HCT116 (cell line): ENCODE data around the gene DRGX. TPM values are rescaled to one million over a fixed set of nuclear protein-coding genes. Genes with fewer than 3 reads are reported as not detected.

Experiments
- ATAC-seq: fragments of 200-7000 bp; cut with Tn5 transposase; 2 replicates; pipeline ENCODE4 v1.9.1; 2020; ENCODE audit warnings: mild to moderate bottlenecking, moderate library complexity
- BruUV-seq: library from RNA; stranded (reverse); fragments of 400-500 nt; replicated peaks from 2 replicates; lab custom pipeline; 2021; lab: Mats Ljungman, UMichigan
- CTCF ChIA-PET: fragments of 300-600 bp; sonication (Branson Sonifier 250); formaldehyde crosslinking; loops from one replicate; lab custom pipeline; 2021; ENCODE audit warnings: antibody characterized with exemption; lab: Charles Lee
- POLR2A ChIA-PET: fragments of 300-600, 350-600 bp; sonication (Branson Sonifier 250); formaldehyde crosslinking; loops from one replicate; lab custom pipeline; 2021; ENCODE audit warnings: antibody characterized with exemption; lab: Charles Lee
- RAD21 ChIA-PET, 2 experiments: fragments of 300-600 bp; sonication (Branson Sonifier 250); formaldehyde crosslinking; loops; one replicate each; lab custom pipeline; 2023; ENCODE audit warnings: low total read pairs in 2 of 2; ENCODE audit not compliant: uncharacterized antibody in 2 of 2, unreplicated experiment in 2 of 2, low non-redundant PET in 1 of 2; lab: Charles Lee
- DNase-seq: peaks from one replicate; pipeline ENCODE4 v3.0.0-alpha.2; 2010; ENCODE audit warnings: low read depth, low spot score
- H2AFZ ChIP-seq: fragments of 200-600 bp; shearing (Covaris generic), sonication (generic); 2 replicates; pipeline ENCODE4 v1.6.1; 2017; ENCODE audit warnings: low read depth, mixed run types, mixed read lengths, antibody characterized with exemption, low read length; ENCODE audit not compliant: poor library complexity, severe bottlenecking
- H3K27ac ChIP-seq: 2 replicates; pipeline ENCODE4 v1.5.1; 2012; ENCODE audit warnings: low read depth, low read length
- H3K27me3 ChIP-seq: fragments of 200-600 bp; sonication (generic); 2 replicates; pipeline ENCODE4 v1.6.1; 2016; ENCODE audit warnings: mixed run types, low read length, mixed read lengths; ENCODE audit not compliant: insufficient read depth
- H3K36me3 ChIP-seq, 2 experiments: fragments of 200-500 bp in 1 of 2; fragments of 200-600 bp in 1 of 2; sonication (Bioruptor generic) in 1 of 2; sonication (generic) in 1 of 2; 2 replicates each; pipeline versions ENCODE4 v1.5.1 to v1.6.1; 2014 to 2016; ENCODE audit warnings: low read length in 2 of 2, inconsistent platforms in 1 of 2, mixed read lengths in 1 of 2, mixed run types in 1 of 2; ENCODE audit not compliant: insufficient read depth in 2 of 2, control insufficient read depth in 1 of 2
- H3K4me1 ChIP-seq, 2 experiments: fragments of 200-600 bp in 1 of 2; sonication (generic) in 1 of 2; 2 replicates each; pipeline versions ENCODE4 v1.5.1 to v1.6.1; 2012 to 2017; ENCODE audit warnings: low read length in 2 of 2, inconsistent platforms in 1 of 2, mild to moderate bottlenecking in 1 of 2, mixed read lengths in 1 of 2, mixed run types in 1 of 2, moderate library complexity in 1 of 2; ENCODE audit not compliant: insufficient read depth in 2 of 2, control insufficient read depth in 1 of 2
- H3K4me2 ChIP-seq: fragments of 200-600 bp; sonication (generic); 2 replicates; pipeline ENCODE4 v1.6.1; 2017; ENCODE audit warnings: mixed run types, low read length, mixed read lengths
- H3K4me3 ChIP-seq, 2 experiments: fragments of 200-600 bp in 1 of 2; sonication (generic) in 1 of 2; replicated peaks in 1 of 2; 2 replicates each; pipeline ENCODE4 v1.5.1; 2011 to 2016; ENCODE audit warnings: low read length in 2 of 2, control low read depth in 1 of 2, low read depth in 1 of 2, mild to moderate bottlenecking in 1 of 2, mixed read lengths in 1 of 2, mixed run types in 1 of 2
- H3K79me2 ChIP-seq: fragments of 200-600 bp; sonication (generic); 2 replicates; pipeline ENCODE4 v1.6.1; 2017; ENCODE audit warnings: mild to moderate bottlenecking, mixed run types, low read length, moderate library complexity, mixed read lengths; ENCODE audit not compliant: insufficient read depth
- H3K9ac ChIP-seq: fragments of 200-600 bp; sonication (generic); 2 replicates; pipeline ENCODE4 v1.6.1; 2016; ENCODE audit warnings: low read length, mixed read lengths
- H3K9me2 ChIP-seq: fragments of 200-600 bp; sonication (generic), shearing (Covaris generic); 2 replicates; pipeline ENCODE4 v1.6.1; 2017; ENCODE audit warnings: mixed run types, mild to moderate bottlenecking, moderate library complexity; ENCODE audit not compliant: insufficient read depth
- H3K9me3 ChIP-seq, 2 experiments: fragments of 200-500 bp in 1 of 2; fragments of 200-600 bp in 1 of 2; sonication (Bioruptor generic) in 1 of 2; sonication (generic) in 1 of 2; 2 replicates each; pipeline ENCODE4 v1.6.1; 2014 to 2017; ENCODE audit warnings: low read length in 2 of 2, mixed read lengths in 2 of 2, inconsistent platforms in 1 of 2, low read depth in 1 of 2, mild to moderate bottlenecking in 1 of 2, mixed run types in 1 of 2, moderate library complexity in 1 of 2; ENCODE audit not compliant: control insufficient read depth in 1 of 2, insufficient read depth in 1 of 2
- H4K20me1 ChIP-seq: fragments of 200-600 bp; sonication (generic), shearing (Covaris generic); 2 replicates; pipeline ENCODE4 v1.6.1; 2017; ENCODE audit warnings: mixed run types, mild to moderate bottlenecking, moderate library complexity; ENCODE audit not compliant: insufficient read depth
- CEBPB ChIP-seq: IDR thresholded peaks from 2 replicates; pipeline ENCODE4 v1.6.1; 2012; ENCODE audit warnings: low read depth
- ELF1 ChIP-seq: IDR thresholded peaks from 2 replicates; pipeline ENCODE4 v1.6.1; 2012; ENCODE audit warnings: low read depth, borderline replicate concordance
- JUND ChIP-seq: IDR thresholded peaks from 2 replicates; pipeline ENCODE4 v1.6.1; 2012
- MAX ChIP-seq: IDR thresholded peaks from 2 replicates; pipeline ENCODE4 v1.6.1; 2012
- POLR2AphosphoS5 ChIP-seq: IDR thresholded peaks from 2 replicates; pipeline ENCODE4 v1.6.1; 2011; ENCODE audit warnings: mild to moderate bottlenecking, low read depth, low read length, moderate library complexity
- SIN3A ChIP-seq: IDR thresholded peaks from 2 replicates; pipeline ENCODE4 v1.6.1; 2012; ENCODE audit warnings: low read depth
- SP1 ChIP-seq: IDR thresholded peaks from 2 replicates; pipeline ENCODE4 v1.6.1; 2012; ENCODE audit warnings: low read depth
- SRF ChIP-seq: IDR thresholded peaks from 2 replicates; pipeline ENCODE4 v1.6.1; 2012; ENCODE audit warnings: low read depth
- ZBTB33 ChIP-seq: IDR thresholded peaks from 2 replicates; pipeline ENCODE4 v1.6.1; 2011; ENCODE audit warnings: mild to moderate bottlenecking, low read length, moderate library complexity; ENCODE audit not compliant: insufficient replicate concordance; ENCODE audit errors: extremely low read depth
- intact Hi-C: fragments of 100-400 bp; cut with micrococcal nuclease; formaldehyde crosslinking; loops from 2 replicates; pipeline ENCODE4 v1.10.0; 2022
- total RNA-seq: library from RNA; stranded (reverse); gene quantifications from one replicate; pipeline ENCODE4 v1.2.1, GENCODE V29; 2021; ENCODE audit not compliant: unreplicated experiment

The DRGX gene
- total RNA-seq, 1 experiment from 2014 or later, result not detected

- H2AFZ ChIP-seq, result no peak overlapping the region
- H3K4me2 ChIP-seq, result no peak overlapping the region
- H4K20me1 ChIP-seq, result no peaks in the 10 kb centered on the region
- ChIA-PET POLR2A (no interaction called here), RAD21 (no interaction called here), CTCF (no interaction called here)
- no TSS peak for BruUV-seq
- DNase-seq, result no peak
- no peak overlapping the region for H3K4me3 ChIP-seq
- TF ChIP-seq SIN3A, result no peak
- TF ChIP-seq SP1, result no peak
- TF ChIP-seq ELF1, result no peak
- no peak for TF ChIP-seq POLR2AphosphoS5
- no peak for TF ChIP-seq ZBTB33
- TF ChIP-seq JUND, result no peak
- no peak for TF ChIP-seq CEBPB
- no peak for TF ChIP-seq MAX
- no peak for TF ChIP-seq SRF
- H3K36me3 ChIP-seq, result no peaks in the 10 kb centered on the region
- H3K9me2 ChIP-seq, result no peaks in the 10 kb centered on the region
- ATAC-seq, result no peak
- intact Hi-C loops, result no loop called here
- no peaks in the 10 kb centered on the region for H3K9me3 ChIP-seq
- no peaks in the 10 kb centered on the region for H3K79me2 ChIP-seq
- peaks cover 0 to 5% of the 10 kb centered on the region in 2 experiments; a peak in 2 of 4 replicates for H3K4me1 ChIP-seq
- H3K27ac ChIP-seq, result no peak overlapping the region
- H3K27me3 ChIP-seq, result peaks cover 21% of the 10 kb centered on the region
- H3K9ac ChIP-seq, result no peak overlapping the region
Measured at GRCh38 chr10:49371967-49372366, 23.9 kb downstream of the DRGX start.
